Adrenal gland (tissue), 12 donors: ENCODE data around the gene CKB. TPM values are rescaled to one million over a fixed set of nuclear protein-coding genes. Genes with fewer than 3 reads are reported as not detected.

ENCODE experiments used
- DNase-seq, 7 donors: peaks; one replicate each; pipeline ENCODE4 v3.0.0-alpha.2; 2019 to 2020
- H3K27ac ChIP-seq, 5 donors: fragments of 200-600 bp; sonication (generic) in 4 of 5; 1 replicate in 3 of 5; 2 replicates in 2 of 5; pipeline versions ENCODE4 v1.5.1 to v1.8.0; 2016 to 2020; ENCODE audit warnings: mild to moderate bottlenecking in 1 of 5
- H3K27me3 ChIP-seq: fragments of 200-600 bp; 2 replicates; pipeline ENCODE4 v1.8.0; 2021
- H3K36me3 ChIP-seq, 2 donors: fragments of 200-600 bp; replicated peaks in 1 of 2; 1 replicate in 1 of 2; 2 replicates in 1 of 2; pipeline versions ENCODE4 v1.5.1 to v1.8.0; 2018 to 2022
- H3K4me1 ChIP-seq, 2 donors: fragments of 200-600 bp; replicated peaks in 1 of 2; 1 replicate in 1 of 2; 2 replicates in 1 of 2; pipeline versions ENCODE4 v1.5.1 to v1.8.0; 2018 to 2021
- H3K4me3 ChIP-seq, 4 donors: fragments of 200-600 bp; sonication (generic) in 3 of 4; one replicate each; pipeline ENCODE4 v1.5.1; 2016 to 2018
- H3K9me3 ChIP-seq, 3 donors: fragments of 200-600 bp; sonication (generic) in 1 of 3; replicated peaks in 1 of 3; 1 replicate in 2 of 3; 2 replicates in 1 of 3; pipeline versions ENCODE4 v1.5.1 to v1.8.0; 2016 to 2021
- POLR2A ChIP-seq, 2 donors: fragments of 450-650 bp; IDR thresholded peaks; one replicate each; pipeline ENCODE4 v1.6.1; 2017; ENCODE audit warnings: antibody characterized with exemption in 2 of 2, mild to moderate bottlenecking in 2 of 2, moderate library complexity in 1 of 2
- WGBS, 4 donors: extraction: QIAGEN DNeasy Blood & Tissue Kit in 2 of 4; methylation state at CpG; one replicate each; pipeline versions ENCODE4 v1.1.5 to v1.1.7; 2013 to 2017; 5-methylcytosine and 5-hydroxymethylcytosine counted together
- intact Hi-C, 2 donors: fragments of 100-400 bp; cut with DNase I; formaldehyde crosslinking; loops; one replicate each; pipeline versions ENCODE4 v1.14.1 to v1.15.0; 2022 to 2023
- polyA plus RNA-seq, 3 donors: library from polyadenylated mRNA; stranded (reverse); fragments of 200-250 nt in 2 of 3; fragments of 350-450 nt in 1 of 3; fragmentation: Illumina TruSeq in 1 of 3; extraction: RNeasy Lipid Tissue Mini Kit (QIAGEN cat#74804) in 1 of 3; gene quantifications; one replicate each; pipeline ENCODE4 v1.2.3, GENCODE V29; 2013 to 2014
- total RNA-seq, 9 donors: library from RNA; depleted of rRNA in 4 of 9; stranded (reverse); fragments of >200 nt in 4 of 9; fragments of 120-200 nt in 1 of 9; fragmentation: NEBNext Ultra II Directional in 1 of 9; extraction: Animal tissue kit (Norgen Biotek cat#: 25700) in 1 of 9; gene quantifications; one replicate each; pipeline versions ENCODE4 v1.1.0 to v1.2.4, GENCODE V29; 2013 to 2023
- TF ChIP-seq, protein P1 (sequence below), 6 experiments: fragments of 450-650 bp in 4 of 6; fragments of 200-600 bp in 2 of 6; sonication (generic) in 1 of 6; IDR thresholded peaks; 1 replicate in 5 of 6; 2 replicates in 1 of 6; pipeline versions ENCODE4 v1.5.1 to v1.8.0; 2016 to 2021; ENCODE audit warnings: antibody characterized with exemption in 6 of 6, mild to moderate bottlenecking in 2 of 6, moderate library complexity in 1 of 6
- donor health status: healthy with polysubstance abuse.
- donor health status: Bipolar disorder and iron deficiency.
- donor health status: DM: yes; HTN: yes; CAD: no.
- donor health status: DM: no; HTN: no; CAD: no.
- donor health status: DM: no; HTN: no; CAD: no.
- donor health status: DM: yes; HTN: yes; CAD: no.

Gene CKB
- total and polyA plus RNA-seq, 12 donors, result 11.0 to 410 (median 198) TPM

DNA sequence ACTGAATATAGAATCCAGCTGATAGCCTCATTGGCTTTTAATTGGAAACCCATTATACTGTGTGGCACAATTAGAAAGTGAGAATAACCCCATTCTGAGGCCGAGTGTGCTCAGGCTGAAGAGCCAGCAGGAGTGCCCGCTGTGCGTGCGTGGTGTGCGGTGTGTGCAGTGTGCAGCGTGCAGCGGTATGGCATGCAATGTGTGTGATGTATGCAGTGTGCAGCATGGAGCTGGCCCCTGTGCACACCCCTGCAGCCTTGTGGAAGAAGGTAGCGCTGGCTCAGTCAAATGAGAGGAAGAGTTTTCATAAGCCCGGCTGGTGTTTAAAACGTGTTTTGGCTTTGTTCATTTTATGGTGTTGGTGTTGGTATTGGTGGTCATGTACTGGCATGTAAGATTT, 22.9 kb downstream of the CKB start:
- peaks cover 4 to 63% of the 10 kb centered on the region in 2 donors for H3K36me3 ChIP-seq
- DNase-seq, result peak in 3 of 7 donors; percentile 17 to 44 (median 18)
- intact Hi-C loops, result loop anchor here (2.0 to 10.0 kb wide), 4 partner anchors 47 to 165 kb away; partner anchors contain the start of gene EIF5 (in 1 of the 2)

DNA sequence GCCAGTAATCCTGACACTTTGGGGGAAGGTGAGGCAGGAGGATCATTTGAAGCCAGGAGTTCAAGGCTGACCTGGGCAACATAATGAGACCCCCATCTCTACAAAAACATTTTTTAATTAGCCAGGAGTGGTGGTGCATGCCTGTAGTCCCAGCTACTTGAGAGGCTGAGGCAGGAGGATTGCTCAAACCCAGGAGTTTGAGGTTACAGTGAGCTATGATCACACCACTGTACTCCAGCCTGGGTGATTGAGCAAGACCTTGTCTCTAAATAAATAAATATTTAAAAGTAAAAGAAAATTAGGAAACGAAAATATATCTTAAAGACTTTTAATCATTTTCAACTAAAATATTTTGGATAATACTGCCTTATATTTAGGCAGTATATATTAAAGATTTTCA, 25.9 kb downstream of the CKB start:
- Histone ChIP-seq H3K36me3 (peaks cover 0 to 39% of the 10 kb centered on the region in 2 donors), H3K9me3 (no peaks in the 10 kb centered on the region), H3K4me3 (no peak overlapping the region), H3K27ac (no peak overlapping the region), H3K27me3 (no peaks in the 10 kb centered on the region), H3K4me1 (peaks cover 3 to 16% of the 10 kb centered on the region in 2 donors)
- intact Hi-C loops, result loop anchor here in 1 of 2 donors (10.0 kb wide), 2 partner anchors 62 to 162 kb away; partner anchors contain the start of gene EIF5
- DNase-seq, result peak in 4 of 7 donors; percentile 13 to 40 (median 16)
- TF ChIP-seq POLR2A (IDR thresholded peaks at IDR 0.05), result no peak
- TF ChIP-seq, protein P1, sequence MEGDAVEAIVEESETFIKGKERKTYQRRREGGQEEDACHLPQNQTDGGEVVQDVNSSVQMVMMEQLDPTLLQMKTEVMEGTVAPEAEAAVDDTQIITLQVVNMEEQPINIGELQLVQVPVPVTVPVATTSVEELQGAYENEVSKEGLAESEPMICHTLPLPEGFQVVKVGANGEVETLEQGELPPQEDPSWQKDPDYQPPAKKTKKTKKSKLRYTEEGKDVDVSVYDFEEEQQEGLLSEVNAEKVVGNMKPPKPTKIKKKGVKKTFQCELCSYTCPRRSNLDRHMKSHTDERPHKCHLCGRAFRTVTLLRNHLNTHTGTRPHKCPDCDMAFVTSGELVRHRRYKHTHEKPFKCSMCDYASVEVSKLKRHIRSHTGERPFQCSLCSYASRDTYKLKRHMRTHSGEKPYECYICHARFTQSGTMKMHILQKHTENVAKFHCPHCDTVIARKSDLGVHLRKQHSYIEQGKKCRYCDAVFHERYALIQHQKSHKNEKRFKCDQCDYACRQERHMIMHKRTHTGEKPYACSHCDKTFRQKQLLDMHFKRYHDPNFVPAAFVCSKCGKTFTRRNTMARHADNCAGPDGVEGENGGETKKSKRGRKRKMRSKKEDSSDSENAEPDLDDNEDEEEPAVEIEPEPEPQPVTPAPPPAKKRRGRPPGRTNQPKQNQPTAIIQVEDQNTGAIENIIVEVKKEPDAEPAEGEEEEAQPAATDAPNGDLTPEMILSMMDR (IDR thresholded peaks at IDR 0.05), result no peak
- 0 to 33% (median 11%) methylated on average over 1 of the region's 1 CpG for WGBS, 4 donors

More for the DNA sequence above, 22.9 kb downstream of the CKB start:
- Histone ChIP-seq H3K4me3 (no peak overlapping the region), H3K9me3 (no peaks in the 10 kb centered on the region), H3K27ac (no peak overlapping the region), H3K27me3 (no peaks in the 10 kb centered on the region), H3K4me1 (peaks cover 0 to 16% of the 10 kb centered on the region in 2 donors)
- WGBS, 4 donors, result 63 to 73% (median 69%) methylated on average over 9 to 10 of the region's 10 CpGs
- TF ChIP-seq, protein P1 (IDR thresholded peaks at IDR 0.05), result no peak
- TF ChIP-seq POLR2A (IDR thresholded peaks at IDR 0.05), result no peak

DNA sequence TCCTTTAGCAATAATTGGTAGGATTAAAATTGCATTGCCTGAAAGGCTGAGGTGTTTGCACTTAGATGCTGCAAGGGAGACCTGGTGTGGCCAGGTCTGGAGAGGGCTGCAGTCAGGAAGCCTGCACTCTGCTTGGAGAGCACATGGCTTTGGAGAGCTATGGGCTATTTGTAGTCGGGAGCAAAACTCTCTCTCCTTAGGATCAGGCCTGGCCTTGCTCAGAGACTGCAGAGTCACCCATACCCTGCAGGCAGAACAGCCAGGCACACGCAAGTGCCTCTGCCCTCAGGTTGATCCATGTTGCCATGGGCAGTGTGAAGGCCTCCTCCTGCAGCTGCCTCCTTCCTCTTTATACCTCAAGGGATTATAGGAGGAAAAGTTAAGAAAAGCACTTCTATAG, 26.8 kb downstream of the CKB start:
- no peaks in the 10 kb centered on the region for H3K9me3 ChIP-seq
- peak in 3 of 7 donors; percentile 18 to 57 (median 18) for DNase-seq
- no peak overlapping the region for H3K4me3 ChIP-seq
- peaks cover 0 to 39% of the 10 kb centered on the region in 2 donors for H3K36me3 ChIP-seq
- no peak overlapping the region for H3K27ac ChIP-seq
- intact Hi-C loops, result loop anchor here in 1 of 2 donors (10.0 kb wide), 2 partner anchors 61 to 161 kb away; partner anchors contain the start of gene EIF5
- TF ChIP-seq POLR2A (IDR thresholded peaks at IDR 0.05), result no peak
- TF ChIP-seq, protein P1 (IDR thresholded peaks at IDR 0.05), result no peak
- 45 to 68% (median 61%) methylated on average over 2 of the region's 2 CpGs for WGBS, 4 donors
- H3K4me1 ChIP-seq, result peaks cover 3 to 16% of the 10 kb centered on the region in 2 donors
- H3K27me3 ChIP-seq, result no peaks in the 10 kb centered on the region

DNA sequence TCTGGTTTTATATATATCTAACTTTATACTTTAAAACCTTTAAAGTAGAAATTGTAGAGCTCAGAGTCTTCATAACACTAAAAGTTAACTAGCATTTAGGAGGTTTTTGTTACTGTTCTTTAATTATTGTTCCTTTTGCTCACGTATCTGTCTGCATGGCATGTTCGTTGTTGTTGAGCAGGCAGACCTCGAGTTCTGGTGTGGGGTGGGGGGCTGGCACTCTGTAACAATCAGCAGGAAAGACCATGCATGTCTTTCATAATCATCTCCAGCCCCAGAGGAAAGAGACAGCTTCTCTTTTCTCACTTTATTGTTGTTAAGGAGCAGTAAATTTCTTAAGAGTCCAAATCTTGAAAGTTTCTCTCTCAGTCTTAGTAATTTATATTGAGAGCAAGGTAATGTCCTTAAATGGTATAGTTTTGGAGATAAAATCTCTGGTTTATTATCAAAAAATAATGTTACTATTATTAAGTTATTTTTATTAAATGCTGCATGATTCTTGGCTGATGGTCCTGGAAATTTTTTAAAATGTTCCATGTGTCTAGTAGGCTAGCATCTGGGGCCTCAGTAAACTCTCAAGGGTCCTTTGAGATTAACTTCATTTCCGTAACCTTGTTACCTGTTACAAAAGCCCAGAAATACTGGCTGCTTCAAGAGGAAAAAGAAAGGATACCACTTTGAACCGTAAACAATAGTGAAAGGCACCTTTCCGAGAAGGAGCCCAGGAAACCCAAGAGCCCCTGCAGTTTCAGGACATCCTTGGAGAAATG, 30.3 kb downstream of the CKB start:
- peaks cover 3 to 16% of the 10 kb centered on the region in 2 donors for H3K4me1 ChIP-seq
- no peaks in the 10 kb centered on the region for H3K9me3 ChIP-seq
- no peak for TF ChIP-seq POLR2A (IDR thresholded peaks at IDR 0.05)
- TF ChIP-seq, protein P1 (IDR thresholded peaks at IDR 0.05), result no peak
- no peak overlapping the region for H3K4me3 ChIP-seq
- peaks cover 0 to 49% of the 10 kb centered on the region in 2 donors for H3K36me3 ChIP-seq
- DNase-seq, result peak in 1 of 7 donors; percentile 25
- WGBS, 4 donors, result 81 to 86% (median 83%) methylated on average over 6 of the region's 6 CpGs
- peak overlapping the region in 1 of 5 donors; percentile 7 for H3K27ac ChIP-seq
- H3K27me3 ChIP-seq, result no peaks in the 10 kb centered on the region
- intact Hi-C loops, result loop anchor here in 1 of 2 donors (10.0 kb wide), 2 partner anchors 58 to 158 kb away; partner anchors contain the start of gene EIF5
